Heart left ventricle (tissue), 13 donors: ENCODE measurements around the gene WDR6.

ENCODE experiments used
- POLR2A ChIP-seq, 2 donors: fragments of 450-650 bp; IDR thresholded peaks; one replicate each; pipeline ENCODE4 v1.6.1; 2017; ENCODE audit warnings: antibody characterized with exemption in 2 of 2, mild to moderate bottlenecking in 2 of 2, moderate library complexity in 2 of 2
- TF ChIP-seq, protein P1 (sequence below), 12 donors: fragments of 200-600 bp; sonication (generic) in 4 of 12; IDR thresholded peaks; one replicate each; pipeline versions ENCODE4 v1.5.0 to v1.8.0; 2018 to 2022; ENCODE audit warnings: antibody characterized with exemption in 12 of 12, mild to moderate bottlenecking in 5 of 12
- donor health status: ischemic (EF 13 %, LVEDD 7.1; RV severe dilation, severe dysfunction).
- donor health status: DM: no; HTN: yes; CAD: no.
- donor health status: DM: no; HTN: no; CAD: no.
- donor health status: ischemic (EF 25% LVEDD 6.9; RV normal size, moderate dysfunction).
- donor health status: ischemic (EF 25% LVEDD 5.7; RV mildly dilated, moderate dysfunction).
- donor health status: ischemic (EF 35%, LVEDD 5.7; RV mildly dilated, moderate dysfunction).
- donor health status: nonischemic (EF 11% LVEDD 7.7; RV severe dilation, severe dysfunction).
- donor health status: DM: yes; HTN: yes; CAD: no.
- donor health status: PGD.
- donor health status: ischemic (EF 29% LVEDD 5.4; RV normal size, mild dysfunction).
- donor health status: nonischemic (EF 23%, LVEDD 6.1; RV moderate dilation, normal function).

DNA sequence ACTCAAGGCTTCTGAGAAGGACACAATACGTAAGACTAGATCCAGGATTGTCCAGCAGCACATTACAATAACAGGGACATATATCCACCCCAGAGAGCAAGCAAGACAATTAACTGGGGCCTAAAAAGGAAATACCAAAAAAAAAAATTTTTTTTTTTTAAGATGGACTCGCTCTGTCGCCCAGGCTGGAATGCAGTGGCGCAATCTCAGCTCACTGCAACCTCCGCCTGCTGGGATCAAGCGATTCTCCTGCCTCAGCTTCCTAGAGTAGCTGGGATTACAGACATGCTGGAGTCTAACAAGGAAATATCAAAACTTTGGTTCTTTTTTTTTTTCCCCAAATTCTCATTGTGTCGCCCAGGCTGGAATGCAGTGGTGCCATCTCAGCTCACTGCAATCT, 50.8 kb downstream of the WDR6 start:
- TF ChIP-seq, protein P1, sequence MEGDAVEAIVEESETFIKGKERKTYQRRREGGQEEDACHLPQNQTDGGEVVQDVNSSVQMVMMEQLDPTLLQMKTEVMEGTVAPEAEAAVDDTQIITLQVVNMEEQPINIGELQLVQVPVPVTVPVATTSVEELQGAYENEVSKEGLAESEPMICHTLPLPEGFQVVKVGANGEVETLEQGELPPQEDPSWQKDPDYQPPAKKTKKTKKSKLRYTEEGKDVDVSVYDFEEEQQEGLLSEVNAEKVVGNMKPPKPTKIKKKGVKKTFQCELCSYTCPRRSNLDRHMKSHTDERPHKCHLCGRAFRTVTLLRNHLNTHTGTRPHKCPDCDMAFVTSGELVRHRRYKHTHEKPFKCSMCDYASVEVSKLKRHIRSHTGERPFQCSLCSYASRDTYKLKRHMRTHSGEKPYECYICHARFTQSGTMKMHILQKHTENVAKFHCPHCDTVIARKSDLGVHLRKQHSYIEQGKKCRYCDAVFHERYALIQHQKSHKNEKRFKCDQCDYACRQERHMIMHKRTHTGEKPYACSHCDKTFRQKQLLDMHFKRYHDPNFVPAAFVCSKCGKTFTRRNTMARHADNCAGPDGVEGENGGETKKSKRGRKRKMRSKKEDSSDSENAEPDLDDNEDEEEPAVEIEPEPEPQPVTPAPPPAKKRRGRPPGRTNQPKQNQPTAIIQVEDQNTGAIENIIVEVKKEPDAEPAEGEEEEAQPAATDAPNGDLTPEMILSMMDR (IDR thresholded peaks at IDR 0.05) = no peak
- TF ChIP-seq POLR2A (IDR thresholded peaks at IDR 0.05) = no peak
